Measurements from ENCODE around the gene ETV7. TPM values are rescaled to one million over a fixed set of nuclear protein-coding genes. Genes with fewer than 3 reads are reported as not detected.
"Not testable (repeated sequence)": the region's sequence is repeated elsewhere in the genome, so short reads cannot be mapped to it uniquely, and the experiment has no call there.

Gene ETV7
- total RNA-seq, 2 donors from 2014 or later = 0.66 to 0.78 TPM

GRCh38 chr6:36364669-36365479, 22.6 kb downstream of the ETV7 start:
- TF ChIP-seq POLR2A (IDR thresholded peaks at IDR 0.05) = no peak
- no peak for TF ChIP-seq CTCF (IDR thresholded peaks at IDR 0.05)
- no peaks in the 10 kb centered on the region for H3K36me3 ChIP-seq (replicated peaks in 1 of 2; ENCODE audit: insufficient read depth in 1 of 2, low read depth in 2 of 2)
- no peaks in the 10 kb centered on the region for H3K9me3 ChIP-seq
- intact Hi-C loops (cut with DNase I) = loop anchor here (5.0 to 10.0 kb wide), 2 partner anchors 63 to 240 kb away; no protein-coding TSS in a partner anchor
- 50 to 58% methylated on average over 14 to 15 of the region's 19 CpGs for WGBS, 2 donors
- H3K27me3 ChIP-seq = no peaks in the 10 kb centered on the region
- peak overlapping the region in 1 of 4 donors; percentile 42 for H3K27ac ChIP-seq
- DNase-seq = peak; percentile 28 to 64 (median 50)
- H3K4me1 ChIP-seq = peaks cover 17% of the 10 kb centered on the region
- ATAC-seq = peak; percentile 22
- no peak overlapping the region for H3K4me3 ChIP-seq

- ATAC-seq; H3K27ac ChIP-seq; DNase-seq; H3K4me3 ChIP-seq; H3K36me3 ChIP-seq (replicated peaks in 1 of 2; ENCODE audit: insufficient read depth in 1 of 2, low read depth in 2 of 2); H3K27me3 ChIP-seq; H3K9me3 ChIP-seq: not testable (repeated sequence)
- peaks cover 22% of the 10 kb centered on the region for H3K4me1 ChIP-seq
- intact Hi-C loops (cut with DNase I) = loop anchor here (5.0 to 10.0 kb wide), 2 partner anchors 62 to 239 kb away; no protein-coding TSS in a partner anchor
- WGBS, 2 donors = 92 to 97% methylated on average over 5 to 13 of the region's 34 CpGs
These were observed 23.3 kb downstream of the ETV7 start for GRCh38 chr6:36364061-36364635.

- not testable (repeated sequence) for H3K27me3 ChIP-seq; H3K36me3 ChIP-seq (replicated peaks in 1 of 2; ENCODE audit: insufficient read depth in 1 of 2, low read depth in 2 of 2); H3K4me3 ChIP-seq; H3K9me3 ChIP-seq; DNase-seq; ATAC-seq; H3K27ac ChIP-seq
- intact Hi-C loops (cut with DNase I) = loop anchor here (5.0 to 10.0 kb wide), 2 partner anchors 61 to 239 kb away; no protein-coding TSS in a partner anchor
- peaks cover 30% of the 10 kb centered on the region for H3K4me1 ChIP-seq
- WGBS, 2 donors = 81 to 87% methylated on average over 11 to 13 of the region's 13 CpGs
These were observed 24.1 kb downstream of the ETV7 start for GRCh38 chr6:36363371-36363752.

- H3K4me1 ChIP-seq = peaks cover 36% of the 10 kb centered on the region
- no peaks in the 10 kb centered on the region for H3K9me3 ChIP-seq
- H3K27me3 ChIP-seq = no peaks in the 10 kb centered on the region
- TF ChIP-seq POLR2A (IDR thresholded peaks at IDR 0.05) (no peak), CTCF (IDR thresholded peaks at IDR 0.05) (no peak)
- DNase-seq = no peak
- WGBS, 2 donors = 87 to 91% methylated on average over 23 to 25 of the region's 25 CpGs
- ATAC-seq = no peak
- H3K4me3 ChIP-seq = no peak overlapping the region
- H3K36me3 ChIP-seq (replicated peaks in 1 of 2; ENCODE audit: insufficient read depth in 1 of 2, low read depth in 2 of 2) = no peaks in the 10 kb centered on the region
- intact Hi-C loops (cut with DNase I) = loop anchor here (5.0 to 10.0 kb wide), 2 partner anchors 60 to 238 kb away; no protein-coding TSS in a partner anchor
- no peak overlapping the region for H3K27ac ChIP-seq
These were observed 24.7 kb downstream of the ETV7 start for GRCh38 chr6:36362551-36363370.

- Histone ChIP-seq H3K36me3 (replicated peaks in 1 of 2; ENCODE audit: insufficient read depth in 1 of 2, low read depth in 2 of 2) (no peaks in the 10 kb centered on the region), H3K27ac (no peak overlapping the region), H3K27me3 (no peaks in the 10 kb centered on the region), H3K4me3 (no peak overlapping the region), H3K9me3 (no peaks in the 10 kb centered on the region), H3K4me1 (peaks cover 36% of the 10 kb centered on the region)
- no peak for ATAC-seq
- 67 to 76% methylated on average over 11 of the region's 11 CpGs for WGBS, 2 donors
- intact Hi-C loops (cut with DNase I) = loop anchor here (5.0 to 10.0 kb wide), 2 partner anchors 59 to 236 kb away; no protein-coding TSS in a partner anchor
- no peak for DNase-seq
- TF ChIP-seq POLR2A (IDR thresholded peaks at IDR 0.05) = no peak
- TF ChIP-seq CTCF (IDR thresholded peaks at IDR 0.05) = no peak
These were observed 26.4 kb downstream of the ETV7 start for GRCh38 chr6:36361071-36361470.

Measured in body of pancreas (tissue), 4 donors.